Testis (tissue), 2 donors: ENCODE results near the gene CSNK1A1L.

Source experiments
- POLR2A ChIP-seq: fragments of 450-650 bp; IDR thresholded peaks from one replicate; pipeline ENCODE4 v1.6.1; 2017; ENCODE audit warnings: antibody characterized with exemption, mild to moderate bottlenecking, moderate library complexity
- TF ChIP-seq, protein P1 (sequence below), 3 experiments: fragments of 450-650 bp in 2 of 3; fragments of 200-600 bp in 1 of 3; sonication (generic) in 1 of 3; IDR thresholded peaks; one replicate each; pipeline ENCODE4 v1.5.1; 2016 to 2019; ENCODE audit warnings: antibody characterized with exemption in 3 of 3, mild to moderate bottlenecking in 2 of 3, moderate library complexity in 1 of 3

GRCh38 chr13:37075164-37075563 is 30.3 kb downstream of the CSNK1A1L start:
- TF ChIP-seq, protein P1, sequence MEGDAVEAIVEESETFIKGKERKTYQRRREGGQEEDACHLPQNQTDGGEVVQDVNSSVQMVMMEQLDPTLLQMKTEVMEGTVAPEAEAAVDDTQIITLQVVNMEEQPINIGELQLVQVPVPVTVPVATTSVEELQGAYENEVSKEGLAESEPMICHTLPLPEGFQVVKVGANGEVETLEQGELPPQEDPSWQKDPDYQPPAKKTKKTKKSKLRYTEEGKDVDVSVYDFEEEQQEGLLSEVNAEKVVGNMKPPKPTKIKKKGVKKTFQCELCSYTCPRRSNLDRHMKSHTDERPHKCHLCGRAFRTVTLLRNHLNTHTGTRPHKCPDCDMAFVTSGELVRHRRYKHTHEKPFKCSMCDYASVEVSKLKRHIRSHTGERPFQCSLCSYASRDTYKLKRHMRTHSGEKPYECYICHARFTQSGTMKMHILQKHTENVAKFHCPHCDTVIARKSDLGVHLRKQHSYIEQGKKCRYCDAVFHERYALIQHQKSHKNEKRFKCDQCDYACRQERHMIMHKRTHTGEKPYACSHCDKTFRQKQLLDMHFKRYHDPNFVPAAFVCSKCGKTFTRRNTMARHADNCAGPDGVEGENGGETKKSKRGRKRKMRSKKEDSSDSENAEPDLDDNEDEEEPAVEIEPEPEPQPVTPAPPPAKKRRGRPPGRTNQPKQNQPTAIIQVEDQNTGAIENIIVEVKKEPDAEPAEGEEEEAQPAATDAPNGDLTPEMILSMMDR (IDR thresholded peaks at IDR 0.05): no peak
- no peak for TF ChIP-seq POLR2A
